ENCODE measurements around the gene ARAP1. TPM values are rescaled to one million over a fixed set of nuclear protein-coding genes. Genes with fewer than 3 reads are reported as not detected.
A peak's percentile ranks its signal among the peaks of the same experiment; 100 is the strongest.

The ARAP1 gene
- total and polyA plus RNA-seq, 2 donors, result 36.4 to 92.2 TPM

DNA sequence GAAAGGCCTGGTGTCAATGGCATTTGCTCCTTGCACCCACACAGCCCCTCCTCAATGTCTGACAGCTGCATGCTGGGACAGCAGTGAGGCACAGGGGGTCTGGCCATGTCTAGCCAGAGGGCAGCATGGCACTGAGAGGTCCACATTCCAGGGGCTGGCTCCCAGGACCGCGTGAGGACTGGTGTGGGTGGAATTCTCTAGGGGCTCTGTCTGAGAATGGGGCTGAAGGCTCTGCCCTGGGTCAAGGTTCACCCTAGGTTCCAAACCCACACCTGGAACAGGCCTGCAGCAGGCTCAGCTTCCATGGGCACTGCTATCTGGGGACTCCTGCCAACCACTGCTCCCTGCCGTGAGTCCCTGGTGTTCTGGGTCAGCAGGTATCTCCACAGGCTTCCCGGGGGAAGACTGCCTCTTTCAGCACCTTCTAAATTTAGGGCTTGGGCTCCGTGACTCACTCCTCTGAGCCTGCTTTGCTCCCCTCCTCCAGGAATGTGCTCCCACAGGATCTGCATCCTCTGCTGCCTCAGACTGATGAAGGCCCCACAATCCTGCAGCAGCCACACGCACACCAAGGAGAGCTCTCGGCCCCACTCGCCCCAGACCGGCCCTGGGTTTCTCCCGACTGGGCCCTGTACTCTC, 37.4 kb upstream of the ARAP1 start:
- Histone ChIP-seq H3K27me3 (ENCODE audit: control insufficient read depth in 2 of 2, insufficient read depth in 1 of 2, low read length in 1 of 2) (no peaks in the 10 kb centered on the region), H3K36me3 (ENCODE audit: control insufficient read depth in 2 of 2, insufficient read depth in 2 of 2, low read length in 1 of 2) (no peaks in the 10 kb centered on the region), H3K9me3 (ENCODE audit: control insufficient read depth in 2 of 2, insufficient read depth in 1 of 2, low read length in 1 of 2) (no peaks in the 10 kb centered on the region), H3K4me3 (ENCODE audit: low read length in 2 of 2) (no peak overlapping the region), H3K27ac (ENCODE audit: low read depth in 1 of 2, low read length in 1 of 2) (no peak overlapping the region), H3K4me1 (ENCODE audit: control insufficient read depth in 2 of 2, insufficient read depth in 2 of 2, low read length in 2 of 2) (peaks cover 15 to 39% of the 10 kb centered on the region in 2 donors)
- no peak for DNase-seq (ENCODE audit: low read depth in 6 of 9, low spot score in 9 of 9)
- WGBS, result 95% methylated on average over 10 of the region's 10 CpGs

DNA sequence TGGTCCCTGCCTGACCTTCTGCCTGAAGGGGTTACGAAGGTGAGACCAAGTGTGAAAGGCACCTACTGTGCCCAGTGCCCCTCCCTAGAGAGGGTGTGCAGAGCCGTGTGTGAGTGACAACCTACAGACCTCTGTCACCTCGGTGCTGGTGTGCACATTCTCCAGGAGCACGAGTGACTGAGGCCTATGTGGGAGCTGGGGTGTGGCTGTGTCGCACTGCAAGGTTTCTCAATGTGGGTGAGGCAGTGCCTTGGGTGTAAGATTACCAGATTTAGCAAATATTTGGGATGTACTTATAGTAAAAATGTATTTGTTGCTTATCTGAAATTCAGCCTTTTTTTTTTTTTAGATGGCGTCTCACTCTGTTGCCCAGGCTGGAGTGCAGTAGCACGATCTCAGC, 36.0 kb upstream of the ARAP1 start:
- Histone ChIP-seq H3K27me3 (ENCODE audit: control insufficient read depth in 2 of 2, insufficient read depth in 1 of 2, low read length in 1 of 2) (no peaks in the 10 kb centered on the region), H3K4me1 (ENCODE audit: control insufficient read depth in 2 of 2, insufficient read depth in 2 of 2, low read length in 2 of 2) (peaks cover 7 to 29% of the 10 kb centered on the region in 2 donors), H3K9me3 (ENCODE audit: control insufficient read depth in 2 of 2, insufficient read depth in 1 of 2, low read length in 1 of 2) (no peaks in the 10 kb centered on the region), H3K4me3 (ENCODE audit: low read length in 2 of 2) (no peak overlapping the region), H3K27ac (ENCODE audit: low read depth in 1 of 2, low read length in 1 of 2) (no peak overlapping the region), H3K36me3 (ENCODE audit: control insufficient read depth in 2 of 2, insufficient read depth in 2 of 2, low read length in 1 of 2) (no peaks in the 10 kb centered on the region)
- 77% methylated on average over 7 of the region's 7 CpGs for WGBS
- no peak for DNase-seq (ENCODE audit: low read depth in 6 of 9, low spot score in 9 of 9)

DNA sequence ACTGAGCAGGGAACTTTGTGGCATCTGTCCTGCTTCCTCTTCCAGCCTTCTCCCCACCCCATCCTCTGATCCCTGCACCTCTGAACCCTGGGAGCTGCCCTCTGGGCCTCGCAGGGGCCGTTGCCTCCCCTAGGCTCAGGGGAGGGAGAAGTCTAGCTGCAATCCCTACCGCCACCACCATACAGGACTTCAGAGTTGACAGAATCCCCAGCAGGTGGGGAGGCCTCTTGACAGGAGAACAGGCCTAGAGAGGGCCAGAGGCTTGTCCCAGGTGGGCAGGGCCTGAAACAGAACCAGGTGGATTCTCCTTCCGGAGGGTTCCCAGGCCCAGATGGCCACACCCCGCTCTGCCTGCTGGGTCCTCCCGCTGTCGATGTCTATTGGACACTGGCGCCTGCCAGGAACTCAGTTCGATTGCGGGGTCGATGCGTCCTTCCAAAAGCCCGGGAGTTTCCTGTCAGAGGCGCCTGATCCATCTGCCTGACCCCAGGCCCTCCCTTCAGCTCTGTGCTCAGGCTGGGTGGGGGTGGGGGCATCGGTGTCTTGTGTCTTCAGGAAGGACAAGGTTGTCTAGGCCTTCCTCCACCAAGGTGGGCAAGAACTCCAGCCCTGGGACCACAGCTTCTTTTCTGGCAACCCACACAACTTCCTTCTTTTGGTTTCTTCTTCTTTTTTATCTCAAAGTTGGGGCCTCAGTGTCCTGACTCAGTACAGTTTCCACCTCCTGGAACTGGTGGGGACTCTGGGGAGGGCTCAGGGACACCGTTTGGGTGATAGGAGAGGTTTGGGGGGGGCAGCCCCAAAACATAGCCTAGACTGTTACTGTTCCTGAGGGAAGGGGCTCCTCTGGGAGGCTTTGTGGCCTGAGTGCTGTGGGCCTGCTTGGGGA, 35.3 kb upstream of the ARAP1 start:
- Histone ChIP-seq H3K9me3 (ENCODE audit: control insufficient read depth in 2 of 2, insufficient read depth in 1 of 2, low read length in 1 of 2) (no peaks in the 10 kb centered on the region), H3K27ac (ENCODE audit: low read depth in 1 of 2, low read length in 1 of 2) (peak overlapping the region in 1 of 2 donors; percentile 56), H3K4me1 (ENCODE audit: control insufficient read depth in 2 of 2, insufficient read depth in 2 of 2, low read length in 2 of 2) (peaks cover 4 to 22% of the 10 kb centered on the region in 2 donors), H3K27me3 (ENCODE audit: control insufficient read depth in 2 of 2, insufficient read depth in 1 of 2, low read length in 1 of 2) (peaks cover 0 to 3% of the 10 kb centered on the region in 2 donors), H3K4me3 (ENCODE audit: low read length in 2 of 2) (no peak overlapping the region), H3K36me3 (ENCODE audit: control insufficient read depth in 2 of 2, insufficient read depth in 2 of 2, low read length in 1 of 2) (no peaks in the 10 kb centered on the region)
- peak in 3 of 9 donors; percentile 27 to 59 (median 35) for DNase-seq (ENCODE audit: low read depth in 6 of 9, low spot score in 9 of 9)
- 23% methylated on average over 16 of the region's 16 CpGs for WGBS

DNA sequence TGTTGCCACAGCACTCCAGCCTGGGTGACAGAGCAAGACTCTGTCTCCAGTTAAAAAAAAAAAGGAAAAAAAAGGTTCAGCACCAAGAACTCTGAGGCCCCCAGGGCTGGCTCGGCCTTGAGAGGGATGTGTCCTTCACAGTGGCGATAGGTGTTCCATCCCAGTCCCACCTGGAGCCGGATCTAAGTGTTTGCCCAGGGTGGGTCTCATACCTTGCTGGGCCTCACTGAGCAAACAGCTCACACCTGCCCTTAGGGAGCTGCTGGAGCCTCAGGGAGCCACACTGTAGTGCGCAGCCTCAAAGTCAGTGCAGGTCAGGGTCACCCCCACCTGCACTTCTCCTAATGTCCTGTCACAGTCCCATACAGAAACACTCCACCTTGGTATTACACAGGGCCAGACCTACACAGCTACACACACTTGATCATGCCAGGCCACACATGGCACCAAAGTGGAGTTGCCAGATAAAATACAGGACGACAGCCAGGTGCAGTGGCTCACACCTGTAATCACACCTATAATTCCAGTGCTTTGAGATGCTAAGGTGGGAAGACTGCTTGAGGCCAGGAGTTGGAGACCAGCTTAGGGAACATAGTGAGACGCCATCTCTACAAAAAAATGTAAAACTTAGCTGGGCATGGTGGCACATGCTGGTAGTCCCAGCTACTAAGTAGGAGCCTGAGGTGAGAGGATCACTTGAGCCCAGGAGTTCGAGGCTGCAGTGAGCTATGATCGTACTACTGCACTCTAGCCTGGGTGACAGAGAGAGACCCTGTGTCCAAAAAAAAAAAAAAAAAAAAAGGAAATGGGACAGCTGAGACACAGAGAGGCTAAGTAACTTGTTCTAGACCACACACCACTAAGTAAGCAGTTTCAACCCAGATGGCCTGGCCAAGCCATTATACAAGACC, 34.4 kb upstream of the ARAP1 start:
- 97% methylated on average over 8 of the region's 8 CpGs for WGBS

DNA sequence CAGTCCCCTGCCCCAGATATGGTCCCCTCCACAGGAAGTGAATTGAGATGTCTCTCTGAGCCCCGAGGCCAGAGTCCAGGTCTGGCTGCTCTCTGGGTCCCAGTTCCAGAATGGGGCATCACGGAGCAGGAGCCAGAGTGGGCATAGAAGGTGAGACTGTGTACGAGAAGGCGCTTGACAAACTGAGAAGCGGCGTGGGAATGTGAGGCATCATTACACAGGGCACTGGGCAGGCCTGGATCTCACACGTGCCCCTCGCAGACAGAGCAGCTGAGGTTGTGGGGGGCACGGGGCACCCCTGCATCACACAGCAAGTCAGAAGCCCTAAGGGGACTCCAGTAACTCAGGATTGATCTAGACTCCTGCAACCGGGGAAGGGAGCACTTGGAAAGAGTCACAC, 32.5 kb upstream of the ARAP1 start:
- 97% methylated on average over 10 of the region's 10 CpGs for WGBS
- no peak for DNase-seq (ENCODE audit: low read depth in 6 of 9, low spot score in 9 of 9)
- Histone ChIP-seq H3K9me3 (ENCODE audit: control insufficient read depth in 2 of 2, insufficient read depth in 1 of 2, low read length in 1 of 2) (no peaks in the 10 kb centered on the region), H3K4me3 (ENCODE audit: low read length in 2 of 2) (no peak overlapping the region), H3K27me3 (ENCODE audit: control insufficient read depth in 2 of 2, insufficient read depth in 1 of 2, low read length in 1 of 2) (peaks cover 2 to 27% of the 10 kb centered on the region in 2 donors), H3K27ac (ENCODE audit: low read depth in 1 of 2, low read length in 1 of 2) (no peak overlapping the region), H3K36me3 (ENCODE audit: control insufficient read depth in 2 of 2, insufficient read depth in 2 of 2, low read length in 1 of 2) (no peaks in the 10 kb centered on the region), H3K4me1 (ENCODE audit: control insufficient read depth in 2 of 2, insufficient read depth in 2 of 2, low read length in 2 of 2) (peaks cover 10 to 31% of the 10 kb centered on the region in 2 donors)

More for the DNA sequence above, 34.4 kb upstream of the ARAP1 start:
- Histone ChIP-seq H3K36me3 (ENCODE audit: control insufficient read depth in 2 of 2, insufficient read depth in 2 of 2, low read length in 1 of 2) (no peaks in the 10 kb centered on the region), H3K4me1 (ENCODE audit: control insufficient read depth in 2 of 2, insufficient read depth in 2 of 2, low read length in 2 of 2) (peaks cover 10 to 28% of the 10 kb centered on the region in 2 donors), H3K27me3 (ENCODE audit: control insufficient read depth in 2 of 2, insufficient read depth in 1 of 2, low read length in 1 of 2) (peaks cover 0 to 10% of the 10 kb centered on the region in 2 donors), H3K9me3 (ENCODE audit: control insufficient read depth in 2 of 2, insufficient read depth in 1 of 2, low read length in 1 of 2) (no peaks in the 10 kb centered on the region), H3K27ac (ENCODE audit: low read depth in 1 of 2, low read length in 1 of 2) (peak overlapping the region in 1 of 2 donors; percentile 56), H3K4me3 (ENCODE audit: low read length in 2 of 2) (no peak overlapping the region)
- no peak for DNase-seq (ENCODE audit: low read depth in 6 of 9, low spot score in 9 of 9)

DNA sequence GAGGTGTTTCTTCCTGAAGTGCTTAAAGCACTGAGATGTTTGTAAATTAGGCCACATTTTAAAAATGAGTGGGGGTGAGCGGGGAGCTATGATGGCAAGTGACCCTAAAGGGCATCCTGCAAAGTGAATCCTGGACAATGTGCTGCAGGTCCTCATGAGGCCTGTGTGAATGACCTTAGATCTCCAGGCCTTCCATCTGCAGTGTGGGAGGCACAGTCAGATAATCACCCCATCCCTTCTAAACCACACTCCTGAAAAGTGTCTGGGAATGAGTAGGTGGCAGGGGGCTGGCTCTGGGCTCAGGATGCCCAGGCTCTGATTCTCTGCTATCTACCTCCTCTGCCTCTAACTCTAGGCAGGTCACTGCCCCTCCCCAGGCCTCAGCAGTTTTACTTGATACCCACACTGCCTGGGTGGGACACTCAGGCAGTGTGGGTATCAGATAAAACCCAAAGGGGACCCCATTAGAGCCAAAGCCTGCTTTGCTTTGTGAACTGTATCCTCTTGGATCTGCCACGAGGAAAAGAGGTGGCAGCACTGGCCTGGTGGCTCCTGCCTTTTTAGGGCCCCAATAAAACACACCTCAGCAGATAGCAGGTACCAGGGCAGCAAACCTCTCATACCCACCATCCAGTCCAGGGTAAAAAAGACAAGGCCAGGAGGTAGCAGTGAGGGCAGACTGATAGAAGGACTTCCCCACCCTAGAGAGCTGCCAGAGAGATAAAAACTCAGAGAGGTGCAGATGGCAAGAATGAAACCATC, 31.1 kb upstream of the ARAP1 start:
- Histone ChIP-seq H3K27ac (ENCODE audit: low read depth in 1 of 2, low read length in 1 of 2) (no peak overlapping the region), H3K4me1 (ENCODE audit: control insufficient read depth in 2 of 2, insufficient read depth in 2 of 2, low read length in 2 of 2) (peaks cover 10 to 31% of the 10 kb centered on the region in 2 donors), H3K36me3 (ENCODE audit: control insufficient read depth in 2 of 2, insufficient read depth in 2 of 2, low read length in 1 of 2) (no peaks in the 10 kb centered on the region), H3K9me3 (ENCODE audit: control insufficient read depth in 2 of 2, insufficient read depth in 1 of 2, low read length in 1 of 2) (no peaks in the 10 kb centered on the region), H3K4me3 (ENCODE audit: low read length in 2 of 2) (no peak overlapping the region), H3K27me3 (ENCODE audit: control insufficient read depth in 2 of 2, insufficient read depth in 1 of 2, low read length in 1 of 2) (peaks cover 2 to 27% of the 10 kb centered on the region in 2 donors)
- WGBS, result 95% methylated on average over 2 of the region's 2 CpGs
- DNase-seq (ENCODE audit: low read depth in 6 of 9, low spot score in 9 of 9), result no peak

DNA sequence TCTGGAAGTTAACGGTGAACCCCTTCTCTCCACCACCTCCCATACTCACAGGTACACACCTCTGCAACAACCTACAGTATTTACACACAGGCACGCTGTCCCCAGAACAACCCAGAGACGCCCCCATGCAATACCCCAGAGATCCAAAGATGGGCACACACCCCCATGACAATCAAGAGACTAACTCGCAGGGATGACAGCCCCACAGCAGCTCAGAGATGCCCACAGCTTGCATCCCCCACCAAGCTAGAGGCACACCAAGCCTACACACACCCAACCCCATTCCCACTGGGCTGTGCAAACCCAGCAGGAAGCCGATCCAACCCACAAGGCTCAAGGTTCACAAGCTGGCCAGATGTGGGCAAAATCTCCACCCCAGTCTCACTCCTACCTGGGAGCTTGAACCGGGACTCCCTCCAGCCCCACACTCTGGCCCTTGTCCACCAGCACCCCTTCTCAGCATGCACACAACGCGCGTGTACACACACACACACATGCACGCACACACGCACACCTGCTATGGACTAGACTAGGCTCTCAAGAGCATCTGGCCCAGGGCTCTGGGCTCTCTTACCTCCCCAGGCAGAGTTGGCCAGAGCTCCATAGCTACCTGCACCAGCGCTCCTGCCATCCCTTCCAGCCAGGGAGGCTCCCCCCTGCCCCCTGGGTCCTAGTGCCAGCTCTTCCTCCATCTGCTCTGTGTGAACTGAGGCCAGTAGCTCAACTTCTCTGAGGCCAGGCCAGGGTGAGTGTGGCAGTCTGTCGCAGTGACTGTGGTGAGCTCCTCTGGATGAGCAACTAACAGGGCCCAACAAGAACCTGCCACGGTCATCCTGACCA, 30.1 kb upstream of the ARAP1 start:
- Histone ChIP-seq H3K9me3 (ENCODE audit: control insufficient read depth in 2 of 2, insufficient read depth in 1 of 2, low read length in 1 of 2) (no peaks in the 10 kb centered on the region), H3K36me3 (ENCODE audit: control insufficient read depth in 2 of 2, insufficient read depth in 2 of 2, low read length in 1 of 2) (no peaks in the 10 kb centered on the region), H3K4me3 (ENCODE audit: low read length in 2 of 2) (peak overlapping the region in 1 of 2 donors; percentile 72), H3K27ac (ENCODE audit: low read depth in 1 of 2, low read length in 1 of 2) (no peak overlapping the region), H3K4me1 (ENCODE audit: control insufficient read depth in 2 of 2, insufficient read depth in 2 of 2, low read length in 2 of 2) (peaks cover 10 to 21% of the 10 kb centered on the region in 2 donors), H3K27me3 (ENCODE audit: control insufficient read depth in 2 of 2, insufficient read depth in 1 of 2, low read length in 1 of 2) (peaks cover 2 to 27% of the 10 kb centered on the region in 2 donors)
- 70% methylated on average over 14 of the region's 14 CpGs for WGBS
- DNase-seq (ENCODE audit: low read depth in 6 of 9, low spot score in 9 of 9), result no peak

Measured in thymus (tissue), 11 donors.